Myometrial cell (primary cell): ENCODE measurements around the gene LGI1. TPM values are rescaled to one million over a fixed set of nuclear protein-coding genes. Genes with fewer than 3 reads are reported as not detected.

Source experiments
- total RNA-seq: library from RNA; depleted of rRNA; stranded (reverse); fragments of >200 nt; gene quantifications from 2 replicates; pipeline ENCODE4 v1.2.3, GENCODE V29; 2015

LGI1 gene
- not detected in 2 replicates for total RNA-seq

DNA sequence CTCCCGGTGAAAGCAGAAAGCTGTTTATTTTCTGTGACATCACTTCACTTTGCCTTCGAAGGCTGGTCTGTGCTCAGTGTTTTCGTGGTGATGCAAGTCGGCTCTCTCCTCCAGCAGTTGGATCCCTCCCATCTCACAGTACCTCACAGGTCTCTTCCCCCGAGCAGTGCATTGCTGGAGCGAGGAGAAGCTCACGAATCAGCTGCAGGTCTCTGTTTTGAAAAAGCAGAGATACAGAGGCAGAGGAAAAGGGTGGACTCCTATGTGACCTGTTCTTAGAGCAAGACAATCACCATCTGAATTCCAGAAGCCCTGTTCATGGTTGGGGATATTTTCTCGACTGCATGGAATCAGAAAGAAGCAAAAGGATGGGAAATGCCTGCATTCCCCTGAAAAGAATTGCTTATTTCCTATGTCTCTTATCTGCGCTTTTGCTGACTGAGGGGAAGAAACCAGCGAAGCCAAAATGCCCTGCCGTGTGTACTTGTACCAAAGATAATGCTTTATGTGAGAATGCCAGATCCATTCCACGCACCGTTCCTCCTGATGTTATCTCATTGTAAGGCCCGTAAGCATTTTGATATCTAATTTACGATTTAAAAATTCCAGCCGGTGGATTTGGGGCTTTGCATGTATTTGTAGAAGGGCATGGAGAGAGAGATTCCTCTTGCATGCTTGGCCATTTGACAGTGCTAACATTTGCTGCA is at the start of gene LGI1:
Gene LGI1 (plus strand): TSS at position 136 of the 707 bp plus-strand sequence. CDS start 209 bp downstream, at position 345.

Other genes starting within 250 kb of the LGI1 start
- not detected in 2 replicates for gene FFAR4, start 191.3 kb upstream of the LGI1 start, total RNA-seq
- gene RBP4, start 156.7 kb upstream of the LGI1 start, total RNA-seq, result not detected in 2 replicates
- not detected in 2 replicates for gene PDE6C, start 145.4 kb upstream of the LGI1 start, total RNA-seq
- gene FRA10AC1, start 55.3 kb upstream of the LGI1 start, total RNA-seq, result 1.7 and 3.7 TPM in 2 replicates
- gene SLC35G1, start 136.0 kb downstream of the LGI1 start, total RNA-seq, result 3.0 and 3.7 TPM in 2 replicates
- 2.3 and 3.5 TPM in 2 replicates for gene PLCE1, start 236.0 kb downstream of the LGI1 start, total RNA-seq